ENCODE results near the gene PFKL. TPM values are rescaled to one million over a fixed set of nuclear protein-coding genes. Genes with fewer than 3 reads are reported as not detected.

Gene PFKL
- total RNA-seq = 99.3 and 102 TPM in 2 replicates

GRCh38 chr21:44299458-44300261 is at the start of gene PFKL:
TSS of gene PFKL (plus strand) at chr21:44300053. CDS start at chr21:44300106, 53 bp downstream.

GRCh38 chr21:44261675-44262295 is 38.1 kb upstream of the PFKL start, which contains the start of gene DNMT3L:
TSS of gene DNMT3L (minus strand) at chr21:44261897. CDS start at chr21:44261259, 638 bp downstream.

GRCh38 chr21:44285138-44285992 is 14.5 kb upstream of the PFKL start, which contains the start of gene AIRE:
TSS of gene AIRE (plus strand) at chr21:44285876. CDS start at chr21:44286007, 131 bp downstream.

GRCh38 chr21:44338971-44339910 is 39.4 kb downstream of the PFKL start, which contains the start of gene CFAP410:
TSS of gene CFAP410 (minus strand) at chr21:44339390. CDS start at chr21:44339194, 196 bp downstream.

GRCh38 chr21:44353191-44353970 is 53.5 kb downstream of the PFKL start, which contains the start of gene TRPM2:
TSS of gene TRPM2 (plus strand) at chr21:44353621. CDS start at chr21:44353701, 80 bp downstream.

Other genes starting within 250 kb of the PFKL start
- gene PWP2, start 192.7 kb upstream of the PFKL start, total RNA-seq = 35.1 and 39.1 TPM in 2 replicates
- 25.0 and 37.2 TPM in 2 replicates for gene GATD3, start 166.4 kb upstream of the PFKL start, total RNA-seq
- 0.57 and 1.0 TPM in 2 replicates for gene ICOSLG, start 59.1 kb upstream of the PFKL start, total RNA-seq
- gene DNMT3L, start 38.2 kb upstream of the PFKL start, total RNA-seq = not detected in 2 replicates
- not detected in 2 replicates for gene AIRE, start 14.2 kb upstream of the PFKL start, total RNA-seq
- gene CFAP410, start 39.3 kb downstream of the PFKL start, total RNA-seq = 11.2 and 15.1 TPM in 2 replicates
- gene TRPM2, start 53.6 kb downstream of the PFKL start, total RNA-seq = 0.46 TPM in 1 of 2 replicates, not detected in the other
- 1.9 and 3.3 TPM in 2 replicates for gene LRRC3, start 155.5 kb downstream of the PFKL start, total RNA-seq
- not detected in 2 replicates for gene KRTAP10-1, start 240.1 kb downstream of the PFKL start, total RNA-seq

Measured in hair follicular keratinocyte (primary cell).